Midbrain (tissue), 1 donor: ENCODE measurements around the gene RAB31.
"Not testable (repeated sequence)": the region's sequence is repeated elsewhere in the genome, so short reads cannot be mapped to it uniquely, and the experiment has no call there.

Experiments used
- DNase-seq: peaks from one replicate; lab custom pipeline; 2025; lab: John Stamatoyannopoulos, UW

Gene RAB31

GRCh38 chr18:9887992-9888391, 179.9 kb downstream of the RAB31 start:
- DNase-seq = no peak

DNA sequence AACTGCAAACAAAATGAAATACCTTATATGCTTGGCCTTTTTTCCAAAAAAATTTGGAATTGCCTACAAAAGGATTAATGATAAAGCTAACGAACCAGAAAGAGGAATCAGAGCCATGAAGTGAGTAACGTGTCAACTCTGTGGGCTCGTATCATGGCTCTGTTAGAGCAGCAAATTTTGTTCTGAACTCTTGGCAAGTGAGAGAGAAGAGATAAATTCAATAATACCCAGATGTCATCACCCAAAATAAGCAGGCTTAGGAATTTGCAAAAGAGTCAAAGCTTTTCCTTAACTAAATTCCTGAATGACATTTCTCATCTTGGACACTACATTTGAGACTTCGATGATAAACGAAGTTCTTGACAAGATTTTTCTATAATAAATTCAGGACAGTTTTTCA, 182.1 kb downstream of the RAB31 start:
- DNase-seq = no peak

GRCh38 chr18:9890957-9891356, 182.9 kb downstream of the RAB31 start:
- no peak for DNase-seq

- not testable (repeated sequence) for DNase-seq
These were observed 183.4 kb downstream of the RAB31 start for GRCh38 chr18:9891515-9891914.

DNA sequence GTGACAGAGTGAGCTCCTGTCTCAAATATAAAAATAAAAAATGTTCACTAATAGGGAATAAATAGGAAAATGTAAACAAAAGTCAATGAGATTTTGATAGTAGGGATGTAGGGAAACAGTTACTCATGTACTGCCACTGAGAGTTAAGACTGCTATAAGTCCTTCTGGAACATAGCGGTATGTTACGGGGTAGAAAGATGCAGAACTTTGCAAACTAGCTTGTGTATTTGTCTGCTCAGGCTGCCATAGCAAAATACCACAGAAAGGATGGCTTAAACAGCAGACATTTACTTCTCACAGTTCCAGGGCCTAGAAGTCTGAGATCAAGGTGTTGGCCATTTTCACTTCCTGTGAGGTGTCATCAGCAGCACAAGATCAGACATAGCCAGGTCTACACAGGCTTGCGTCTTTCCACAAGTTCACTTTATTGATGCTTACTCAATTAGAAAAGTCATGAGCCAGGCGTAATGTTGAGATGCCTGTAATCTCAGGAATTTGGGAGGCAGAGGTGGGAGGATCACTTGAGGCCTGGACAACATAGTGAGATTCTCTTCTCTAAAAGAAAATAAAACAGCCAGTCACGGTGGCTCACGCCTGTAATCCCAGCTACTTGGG, 186.5 kb downstream of the RAB31 start:
- DNase-seq = no peak

DNA sequence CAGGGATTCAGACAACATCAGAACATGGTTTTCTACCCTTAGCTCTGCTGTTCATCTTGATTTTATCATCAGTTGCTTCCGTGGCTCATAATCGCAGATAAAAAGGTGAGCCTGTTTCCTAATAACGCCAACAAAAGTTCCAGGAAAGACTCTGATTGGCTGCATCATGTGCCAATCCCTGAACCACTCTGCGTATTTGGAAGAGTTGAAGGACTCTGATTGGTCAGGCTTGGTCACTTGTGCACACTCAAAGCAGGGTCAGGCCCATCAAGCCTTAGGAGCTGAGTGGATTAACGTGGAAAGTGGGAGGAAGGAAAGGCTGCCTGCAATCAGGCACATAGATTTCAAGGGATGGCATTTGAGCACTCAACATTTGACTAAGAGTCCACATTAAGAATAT, 189.0 kb downstream of the RAB31 start:
- no peak for DNase-seq

- not testable (repeated sequence) for DNase-seq
These were observed 189.7 kb downstream of the RAB31 start for GRCh38 chr18:9897787-9898291.

GRCh38 chr18:9898792-9899549, 190.9 kb downstream of the RAB31 start:
- no peak for DNase-seq

- not testable (repeated sequence) for DNase-seq
These were observed 191.4 kb downstream of the RAB31 start for GRCh38 chr18:9899550-9899930.

GRCh38 chr18:9900699-9901098, 192.6 kb downstream of the RAB31 start:
- no peak for DNase-seq

DNA sequence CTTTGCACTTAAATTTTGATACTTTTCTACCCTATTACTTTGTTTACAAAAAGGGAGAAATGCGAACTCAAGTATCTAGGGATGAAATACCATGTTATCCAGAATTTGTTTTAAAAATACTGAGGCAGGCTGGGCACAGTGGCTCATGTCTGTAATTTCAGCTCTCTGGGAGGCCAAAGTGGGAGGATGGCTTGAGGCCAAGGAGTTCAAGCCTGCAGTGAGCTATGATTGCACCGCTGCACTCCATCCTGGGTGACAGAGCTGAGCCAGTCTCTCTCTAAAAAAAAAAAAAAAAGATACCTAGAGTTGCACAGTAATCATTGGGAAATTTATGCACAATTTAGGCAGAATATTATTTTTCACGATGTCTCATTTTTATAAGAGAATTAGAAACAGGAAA, 193.3 kb downstream of the RAB31 start:
- no peak for DNase-seq

DNA sequence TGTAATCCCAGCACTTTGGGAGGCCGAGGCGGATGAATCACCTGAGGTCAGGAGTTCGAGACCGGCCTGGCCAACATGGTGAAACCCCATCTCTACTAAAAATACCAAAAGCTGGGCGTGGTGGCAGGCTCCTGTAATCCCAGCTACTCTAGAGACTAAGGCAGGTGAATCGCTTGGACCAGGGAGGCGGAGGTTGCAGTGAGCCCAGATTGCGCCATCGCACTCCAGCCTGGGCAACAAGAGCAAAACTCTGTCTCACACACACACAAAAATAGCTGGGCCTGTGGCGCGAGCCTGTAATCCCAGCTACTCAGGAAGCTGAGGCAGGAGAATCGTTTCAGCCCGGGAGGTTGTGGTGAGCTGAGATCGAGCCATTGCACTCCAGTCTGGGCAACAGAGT, 194.2 kb downstream of the RAB31 start:
- DNase-seq = not testable (repeated sequence)

DNA sequence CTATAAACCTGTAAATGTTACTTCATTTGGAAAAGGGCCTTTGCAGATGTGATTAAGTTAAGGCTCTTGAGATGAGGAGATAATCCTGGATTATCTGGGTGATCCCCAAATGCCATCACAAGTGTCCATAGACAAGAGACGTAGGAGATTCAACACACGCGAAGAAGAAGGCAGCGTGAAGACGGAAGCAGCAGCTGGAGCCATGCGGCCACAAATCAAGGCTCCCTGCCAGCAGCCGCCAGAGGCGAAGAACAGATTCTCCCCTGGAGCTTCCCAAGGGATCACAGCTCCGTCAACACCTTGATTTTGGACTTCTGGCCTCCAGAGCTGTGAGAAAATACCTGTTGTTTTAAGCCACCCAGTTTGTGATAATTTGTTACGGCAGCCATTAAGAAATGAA, 194.7 kb downstream of the RAB31 start:
- DNase-seq = no peak

DNA sequence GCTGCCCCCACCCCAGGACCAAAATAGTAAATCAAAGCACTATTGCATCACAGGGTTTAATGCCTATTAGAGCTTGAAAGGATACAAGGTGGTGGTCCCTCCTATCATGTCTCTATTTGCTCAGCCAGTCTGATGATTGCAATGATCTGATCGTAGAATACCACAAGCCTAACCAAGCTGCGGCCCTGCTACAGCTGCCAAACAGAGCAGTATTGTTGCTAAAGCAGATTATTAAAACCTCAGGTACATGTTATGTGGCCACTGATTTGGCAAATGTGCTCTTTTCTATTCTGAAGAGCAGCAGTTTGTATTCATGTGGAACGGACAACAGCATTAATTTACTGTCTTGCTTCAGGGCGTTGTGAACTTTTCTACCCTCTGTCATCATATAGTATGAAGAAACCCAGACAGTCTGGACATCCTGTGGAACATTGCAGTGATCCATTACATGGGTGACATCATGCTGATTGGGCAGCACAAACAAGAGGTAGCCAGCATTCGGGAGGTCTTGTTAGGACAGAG, 197.4 kb downstream of the RAB31 start:
- DNase-seq = no peak

GRCh38 chr18:9906481-9906880, 198.4 kb downstream of the RAB31 start:
- DNase-seq = no peak

DNA sequence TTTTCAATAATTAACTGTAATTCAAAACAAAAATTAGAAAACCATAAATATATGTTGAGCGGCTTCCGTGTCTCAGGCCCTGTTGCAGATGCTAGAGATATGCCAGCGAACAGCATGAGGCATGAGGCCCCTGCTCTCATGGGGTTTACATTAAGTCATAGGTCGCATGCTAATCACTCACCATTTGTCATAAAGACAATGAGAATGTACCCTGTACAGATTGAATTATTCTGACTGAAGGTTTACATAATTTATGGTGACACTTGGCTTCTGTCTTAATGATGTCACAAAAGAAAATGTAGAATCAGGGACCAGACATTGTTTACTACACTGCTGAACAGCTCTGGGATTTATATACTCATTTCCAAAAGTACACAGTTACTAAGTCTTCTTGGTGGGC, 199.8 kb downstream of the RAB31 start:
- DNase-seq = no peak

GRCh38 chr18:9910071-9910470, 202.0 kb downstream of the RAB31 start:
- no peak for DNase-seq

DNA sequence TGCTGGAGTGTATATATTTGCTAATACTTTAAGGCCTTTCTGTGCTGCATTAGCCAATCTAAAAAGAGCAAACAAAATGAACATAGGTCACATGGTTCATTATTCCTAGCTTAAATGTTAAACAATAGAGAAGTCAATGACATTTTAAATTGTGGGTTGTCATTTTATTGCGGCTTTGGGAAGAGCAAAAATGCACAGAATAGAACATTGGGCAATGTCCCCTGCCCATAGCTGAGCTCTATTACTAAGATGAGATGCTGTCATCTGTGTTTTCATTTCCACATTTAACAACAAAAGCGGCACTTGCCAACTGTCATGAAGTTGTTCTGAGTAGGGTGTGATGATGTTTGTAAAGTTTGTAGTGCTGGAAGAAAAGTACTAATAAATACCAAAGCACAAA, 202.6 kb downstream of the RAB31 start:
- DNase-seq = no peak

- DNase-seq = no peak
These were observed 203.1 kb downstream of the RAB31 start for GRCh38 chr18:9911226-9911625.
